CD4-positive, alpha-beta T cell (primary cell): ENCODE results near the gene ZBTB43. TPM values are rescaled to one million over a fixed set of nuclear protein-coding genes. Genes with fewer than 3 reads are reported as not detected.

Experiments used
- ATAC-seq: fragments of 200-7000 bp; cut with Tn5 transposase; one replicate; pipeline ENCODE4 v1.10.0; 2022; ENCODE audit warnings: mild to moderate bottlenecking; ENCODE audit not compliant: poor library complexity
- CTCF ChIA-PET: fragments of 350-600 bp; sonication (Branson Sonifier 250); formaldehyde crosslinking; loops from one replicate; lab custom pipeline; 2021; ENCODE audit warnings: antibody characterized with exemption, inconsistent platforms; lab: Charles Lee
- POLR2A ChIA-PET: fragments of 350-600 bp; sonication (Branson Sonifier 250); formaldehyde crosslinking; loops from one replicate; lab custom pipeline; 2021; ENCODE audit warnings: antibody characterized with exemption, inconsistent platforms; lab: Charles Lee
- DNase-seq, 14 experiments: peaks; one replicate each; pipeline ENCODE4 v3.0.0-alpha.2; 2013 to 2020; ENCODE audit warnings: mixed read lengths in 2 of 14
- H3K27ac ChIP-seq, 2 donors: one replicate each; pipeline versions ENCODE4 v1.5.1 to v1.7.0; 2013; ENCODE audit warnings: low read length in 2 of 2, low read depth in 1 of 2, mild to moderate bottlenecking in 1 of 2
- H3K27me3 ChIP-seq, 2 experiments: 1 replicate in 1 of 2; 2 replicates in 1 of 2; pipeline versions ENCODE4 v1.6.1 to v1.7.0; 2013; ENCODE audit warnings: low read length in 2 of 2, control low read depth in 1 of 2, mild to moderate bottlenecking in 1 of 2, moderate library complexity in 1 of 2; ENCODE audit not compliant: insufficient read depth in 2 of 2, control insufficient read depth in 1 of 2
- H3K36me3 ChIP-seq: one replicate; pipeline ENCODE4 v1.6.1; 2013; ENCODE audit warnings: low read length, control low read depth; ENCODE audit not compliant: insufficient read depth
- H3K4me1 ChIP-seq: one replicate; pipeline ENCODE4 v1.6.1; 2013; ENCODE audit warnings: low read length, control low read depth; ENCODE audit not compliant: insufficient read depth
- H3K4me3 ChIP-seq: one replicate; pipeline ENCODE4 v1.5.1; 2013; ENCODE audit warnings: mild to moderate bottlenecking, low read length, moderate library complexity
- H3K9me3 ChIP-seq, 2 experiments: 1 replicate in 1 of 2; 2 replicates in 1 of 2; pipeline versions ENCODE4 v1.6.1 to v1.7.0; 2013; ENCODE audit warnings: low read length in 2 of 2, mild to moderate bottlenecking in 2 of 2, control low read depth in 1 of 2, moderate library complexity in 1 of 2; ENCODE audit not compliant: control insufficient read depth in 1 of 2, insufficient read depth in 1 of 2
- H3K27ac Mint-ChIP-seq: one replicate; pipeline ENCODE4 v1.8.0; 2020; ENCODE audit warnings: mixed read lengths
- H3K27me3 Mint-ChIP-seq: one replicate; pipeline ENCODE4 v1.8.0; 2021; ENCODE audit warnings: mixed read lengths
- H3K36me3 Mint-ChIP-seq: one replicate; pipeline ENCODE4 v1.8.0; 2021; ENCODE audit warnings: low read depth, mixed read lengths
- H3K4me1 Mint-ChIP-seq: one replicate; pipeline ENCODE4 v1.8.0; 2021; ENCODE audit warnings: low read depth, mixed read lengths
- H3K4me3 Mint-ChIP-seq: one replicate; pipeline ENCODE4 v1.8.0; 2020; ENCODE audit warnings: mild to moderate bottlenecking, mixed read lengths
- H3K9me3 Mint-ChIP-seq: one replicate; pipeline ENCODE4 v1.8.0; 2020; ENCODE audit warnings: mixed read lengths
- CTCF ChIP-seq: fragments of 200-600 bp; IDR thresholded peaks from one replicate; pipeline ENCODE4 v1.8.0; 2022; ENCODE audit warnings: antibody characterized with exemption, mild to moderate bottlenecking
- intact Hi-C, 2 experiments: fragments of 100-400 bp; cut with DNase I in 1 of 2; cut with micrococcal nuclease in 1 of 2; formaldehyde crosslinking; loops; one replicate each; pipeline versions ENCODE4 v1.15.1 to v1.9.0; 2023 to 2025; cut with DNase I, micrococcal nuclease
- total RNA-seq, 174 experiments: library from RNA in 2 of 174; stranded (reverse) in 2 of 174; gene quantifications; one replicate each; pipeline ENCODE4 v1.2.3 and lab custom pipeline; 2021 to 2026

The ZBTB43 gene
- total RNA-seq, 2 experiments from 2014 or later: 47.7 to 50.8 TPM

GRCh38 chr9:126756876-126757415 lies 47.9 kb upstream of the ZBTB43 start:
- no peak overlapping the region for H3K4me3 Mint-ChIP-seq
- no peaks in the 10 kb centered on the region for H3K36me3 ChIP-seq
- CTCF ChIA-PET: no interaction called here
- H3K27ac ChIP-seq: no peak overlapping the region
- H3K9me3 ChIP-seq: no peaks in the 10 kb centered on the region
- no peak for TF ChIP-seq CTCF
- no peaks in the 10 kb centered on the region for H3K27me3 Mint-ChIP-seq
- H3K27ac Mint-ChIP-seq: no peak overlapping the region
- no peaks in the 10 kb centered on the region for H3K4me1 ChIP-seq
- no peaks in the 10 kb centered on the region for H3K9me3 Mint-ChIP-seq
- ATAC-seq: no peak
- intact Hi-C loops: no loop called here
- H3K36me3 Mint-ChIP-seq: no peaks in the 10 kb centered on the region
- POLR2A ChIA-PET: no interaction called here
- no peak overlapping the region for H3K4me3 ChIP-seq
- peaks cover 0 to 4% of the 10 kb centered on the region in 2 experiments for H3K27me3 ChIP-seq
- no peaks in the 10 kb centered on the region for H3K4me1 Mint-ChIP-seq
- DNase-seq: no peak

- ATAC-seq (no peak), DNase-seq (no peak)
- H3K36me3 Mint-ChIP-seq: no peaks in the 10 kb centered on the region
- Histone ChIP-seq H3K27ac (no peak overlapping the region), H3K4me1 (no peaks in the 10 kb centered on the region), H3K4me3 (no peak overlapping the region), H3K9me3 (no peaks in the 10 kb centered on the region), H3K27me3 (peaks cover 0 to 4% of the 10 kb centered on the region in 2 experiments), H3K36me3 (no peaks in the 10 kb centered on the region)
- no peak overlapping the region for H3K27ac Mint-ChIP-seq
- no peaks in the 10 kb centered on the region for H3K27me3 Mint-ChIP-seq
- H3K4me3 Mint-ChIP-seq: no peak overlapping the region
- ChIA-PET POLR2A (no interaction called here), CTCF (no interaction called here)
- no peak for TF ChIP-seq CTCF
- H3K4me1 Mint-ChIP-seq: no peaks in the 10 kb centered on the region
- no peaks in the 10 kb centered on the region for H3K9me3 Mint-ChIP-seq
- intact Hi-C loops: no loop called here
Measured at GRCh38 chr9:126758916-126759585, 45.8 kb upstream of the ZBTB43 start.

GRCh38 chr9:126761274-126761673 lies 43.6 kb upstream of the ZBTB43 start:
- H3K4me3 ChIP-seq: no peak overlapping the region
- H3K27ac ChIP-seq: no peak overlapping the region
- no peaks in the 10 kb centered on the region for H3K4me1 Mint-ChIP-seq
- no peak overlapping the region for H3K27ac Mint-ChIP-seq
- H3K27me3 ChIP-seq: no peaks in the 10 kb centered on the region
- no peaks in the 10 kb centered on the region for H3K36me3 ChIP-seq
- no peaks in the 10 kb centered on the region for H3K9me3 ChIP-seq
- no peak overlapping the region for H3K4me3 Mint-ChIP-seq
- ChIA-PET POLR2A (no interaction called here), CTCF (no interaction called here)
- DNase-seq: no peak
- no peaks in the 10 kb centered on the region for H3K36me3 Mint-ChIP-seq
- H3K4me1 ChIP-seq: no peaks in the 10 kb centered on the region
- no peaks in the 10 kb centered on the region for H3K9me3 Mint-ChIP-seq
- no peaks in the 10 kb centered on the region for H3K27me3 Mint-ChIP-seq
- intact Hi-C loops: no loop called here
- no peak for ATAC-seq
- TF ChIP-seq CTCF: no peak
